ENCODE data around the gene HBE1. TPM values are rescaled to one million over a fixed set of nuclear protein-coding genes. Genes with fewer than 3 reads are reported as not detected.

The HBE1 gene
- total and polyA plus RNA-seq, 2 of the 8 experiments (the other 6 are each of a cell fraction or from before 2014, with no cell fraction given): 0.39 TPM; not detected in 1

DNA sequence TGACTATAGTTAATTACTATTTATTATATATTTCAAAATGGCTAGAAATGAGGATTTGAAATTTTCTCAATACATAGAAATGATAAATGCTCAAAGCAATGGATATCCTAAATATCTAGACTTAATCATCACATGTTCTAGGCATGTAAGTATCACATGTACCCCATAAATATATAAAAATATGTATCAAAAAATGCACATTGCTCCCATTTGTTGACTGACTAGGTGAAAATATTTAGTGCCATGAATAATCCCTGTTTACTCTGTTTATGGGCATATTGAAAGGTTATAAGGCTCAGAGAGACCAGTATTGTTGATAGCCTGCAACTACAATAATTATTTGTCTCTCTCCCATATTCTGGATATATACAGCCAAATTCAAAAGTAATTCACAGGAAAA, 3.1 kb downstream of the HBE1 start:
- H2BK120ac ChIP-seq (replicated peaks; ENCODE audit: low read depth, low read length): no peak overlapping the region
- H4K5ac ChIP-seq (ENCODE audit: insufficient read length, low read depth, low read length): no peak overlapping the region
- H3K18ac ChIP-seq (ENCODE audit: extremely low read depth, low read length): no peak overlapping the region
- no peak overlapping the region for H3K4me3 ChIP-seq (ENCODE audit: extremely low read depth in 1 of 4, insufficient read depth in 2 of 4, low read depth in 3 of 4, low read length in 4 of 4)
- H3K9me3 ChIP-seq (ENCODE audit: insufficient read depth in 2 of 2, low read depth in 1 of 2, low read length in 1 of 2): no peaks in the 10 kb centered on the region
- DNase-seq (ENCODE audit: low read depth in 1 of 2, low spot score in 2 of 2) (no peak), FAIRE-seq (no peak)
- no peaks in the 10 kb centered on the region for H3K36me3 ChIP-seq (ENCODE audit: control insufficient read depth in 2 of 4, insufficient read depth in 4 of 4, low read length in 3 of 4)
- POLR2A ChIA-PET (ENCODE audit: partially characterized antibody): no interaction called here
- H3K79me1 ChIP-seq (ENCODE audit: low read depth, low read length): no peaks in the 10 kb centered on the region
- TF ChIP-seq RBBP5 (IDR thresholded peaks at IDR 0.05; ENCODE audit: borderline replicate concordance, low read depth, low read length) (no peak), CBX5 (IDR thresholded peaks at IDR 0.05; ENCODE audit: low read depth, low read length) (no peak), SAP30 (IDR thresholded peaks at IDR 0.05; ENCODE audit: insufficient read depth, insufficient replicate concordance, low read length) (no peak), CBX8 (IDR thresholded peaks at IDR 0.05; ENCODE audit: borderline replicate concordance, low read depth, low read length) (no peak), RXRA (IDR thresholded peaks at IDR 0.05; ENCODE audit: insufficient read depth, low read depth, low read length) (no peak), POLR2AphosphoS5 (IDR thresholded peaks at IDR 0.05; ENCODE audit: low read depth, low read length) (no peak), NRF1 (IDR thresholded peaks at IDR 0.05; ENCODE audit: low read depth, low read length) (no peak), SIN3A (conservative IDR thresholded peaks at IDR 0.05 in 1 of 2, IDR thresholded peaks at IDR 0.05 in 1 of 2; ENCODE audit: low read depth in 1 of 2, low read length in 2 of 2) (no peak), EZH2 (IDR thresholded peaks at IDR 0.05; ENCODE audit: low read depth, low read length, severe bottlenecking) (no peak), CREB1 (IDR thresholded peaks at IDR 0.05) (no peak), HDAC6 (IDR thresholded peaks at IDR 0.05; ENCODE audit: low read depth, low read length) (no peak), RAD21 (IDR thresholded peaks at IDR 0.05 in 1 of 2, conservative IDR thresholded peaks at IDR 0.05 in 1 of 2; ENCODE audit: low read depth in 2 of 2, low read length in 2 of 2) (no peak)
- TF ChIP-seq, protein P1, sequence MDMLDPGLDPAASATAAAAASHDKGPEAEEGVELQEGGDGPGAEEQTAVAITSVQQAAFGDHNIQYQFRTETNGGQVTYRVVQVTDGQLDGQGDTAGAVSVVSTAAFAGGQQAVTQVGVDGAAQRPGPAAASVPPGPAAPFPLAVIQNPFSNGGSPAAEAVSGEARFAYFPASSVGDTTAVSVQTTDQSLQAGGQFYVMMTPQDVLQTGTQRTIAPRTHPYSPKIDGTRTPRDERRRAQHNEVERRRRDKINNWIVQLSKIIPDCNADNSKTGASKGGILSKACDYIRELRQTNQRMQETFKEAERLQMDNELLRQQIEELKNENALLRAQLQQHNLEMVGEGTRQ (IDR thresholded peaks at IDR 0.05; ENCODE audit: low read length): no peak
- H3K27me3 ChIP-seq (replicated peaks in 1 of 4; ENCODE audit: control insufficient read depth in 3 of 4, extremely low read depth in 1 of 4, insufficient read depth in 3 of 4, low read length in 3 of 4): no peaks in the 10 kb centered on the region
- H3K27ac ChIP-seq (ENCODE audit: low read depth, low read length): no peak overlapping the region
- H2AK5ac ChIP-seq (ENCODE audit: low read depth, low read length): no peak overlapping the region
- H3K23me2 ChIP-seq (ENCODE audit: low read depth, low read length): no peaks in the 10 kb centered on the region
- H3K56ac ChIP-seq (replicated peaks; ENCODE audit: insufficient read length, low read depth, low read length): no peak overlapping the region
- H2BK12ac ChIP-seq (ENCODE audit: low read depth, low read length): no peak overlapping the region
- H2AFZ ChIP-seq (ENCODE audit: low read length): no peak overlapping the region
- H3K14ac ChIP-seq (ENCODE audit: insufficient read length): no peak overlapping the region
- H2BK20ac ChIP-seq (ENCODE audit: low read length): no peak overlapping the region
- H2BK5ac ChIP-seq (ENCODE audit: low read depth, low read length): no peak overlapping the region
- no peak overlapping the region for H3K4ac ChIP-seq (replicated peaks; ENCODE audit: insufficient read length, low read depth, low read length)
- H4K20me1 ChIP-seq (replicated peaks in 1 of 2; ENCODE audit: control insufficient read depth in 1 of 2, insufficient read depth in 2 of 2, low read length in 2 of 2): no peaks in the 10 kb centered on the region
- H4K8ac ChIP-seq (ENCODE audit: extremely low read depth, insufficient read depth, low read length): no peak overlapping the region
- H2BK15ac ChIP-seq (ENCODE audit: low read length): no peak overlapping the region
- no peaks in the 10 kb centered on the region for H3K4me1 ChIP-seq (replicated peaks in 1 of 4; ENCODE audit: control insufficient read depth in 3 of 4, insufficient read depth in 4 of 4, low read length in 3 of 4)
- H3K79me2 ChIP-seq (ENCODE audit: control insufficient read depth in 1 of 2, insufficient read depth in 2 of 2, low read length in 2 of 2): no peaks in the 10 kb centered on the region
- H3K23ac ChIP-seq (ENCODE audit: insufficient read length): no peak overlapping the region
- CTCF ChIA-PET (ENCODE audit: partially characterized antibody): no interaction called here
- no peak overlapping the region for H3K9ac ChIP-seq (replicated peaks in 1 of 4; ENCODE audit: extremely low read depth in 1 of 4, low read depth in 3 of 4, low read length in 3 of 4)
- no peak overlapping the region for H4K91ac ChIP-seq (replicated peaks; ENCODE audit: insufficient read length, low read length)
- no peak overlapping the region for H3K4me2 ChIP-seq (ENCODE audit: insufficient read depth in 1 of 2, low read depth in 2 of 2, low read length in 2 of 2)

Measured in H1 (cell line).